ENCODE measurements around the gene PRKAG2.

DNA sequence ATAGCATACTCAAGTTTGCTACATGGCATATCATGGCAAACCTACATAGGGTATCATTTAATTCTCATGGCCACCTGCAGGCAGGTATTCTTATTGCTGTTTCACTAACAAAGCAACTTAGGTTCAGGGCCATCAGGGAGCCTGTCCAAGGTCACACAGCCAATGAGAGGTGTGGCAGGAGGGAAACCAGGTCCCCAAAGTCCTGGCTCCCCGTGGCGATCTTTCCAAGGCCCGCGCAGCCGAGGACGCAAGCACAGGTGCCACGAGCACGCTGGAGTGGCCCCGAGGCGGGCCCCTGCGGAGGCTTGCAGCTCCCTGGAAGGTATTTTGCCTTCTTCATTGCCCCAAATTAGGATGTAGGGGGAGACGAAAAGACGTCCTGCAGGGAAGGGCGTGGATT lies 20.8 kb downstream of the PRKAG2 start:
- TF ChIP-seq EZH2 (conservative IDR thresholded peaks at IDR 0.05; ENCODE audit: low read depth, low read length): no peak
- no peak for TF ChIP-seq HOXA3 (CRISPR knock-in tag; IDR thresholded peaks at IDR 0.05)
- no peak for TF ChIP-seq CEBPB (IDR thresholded peaks at IDR 0.05; ENCODE audit: borderline replicate concordance, low read depth, low read length)
- TF ChIP-seq, protein P1, sequence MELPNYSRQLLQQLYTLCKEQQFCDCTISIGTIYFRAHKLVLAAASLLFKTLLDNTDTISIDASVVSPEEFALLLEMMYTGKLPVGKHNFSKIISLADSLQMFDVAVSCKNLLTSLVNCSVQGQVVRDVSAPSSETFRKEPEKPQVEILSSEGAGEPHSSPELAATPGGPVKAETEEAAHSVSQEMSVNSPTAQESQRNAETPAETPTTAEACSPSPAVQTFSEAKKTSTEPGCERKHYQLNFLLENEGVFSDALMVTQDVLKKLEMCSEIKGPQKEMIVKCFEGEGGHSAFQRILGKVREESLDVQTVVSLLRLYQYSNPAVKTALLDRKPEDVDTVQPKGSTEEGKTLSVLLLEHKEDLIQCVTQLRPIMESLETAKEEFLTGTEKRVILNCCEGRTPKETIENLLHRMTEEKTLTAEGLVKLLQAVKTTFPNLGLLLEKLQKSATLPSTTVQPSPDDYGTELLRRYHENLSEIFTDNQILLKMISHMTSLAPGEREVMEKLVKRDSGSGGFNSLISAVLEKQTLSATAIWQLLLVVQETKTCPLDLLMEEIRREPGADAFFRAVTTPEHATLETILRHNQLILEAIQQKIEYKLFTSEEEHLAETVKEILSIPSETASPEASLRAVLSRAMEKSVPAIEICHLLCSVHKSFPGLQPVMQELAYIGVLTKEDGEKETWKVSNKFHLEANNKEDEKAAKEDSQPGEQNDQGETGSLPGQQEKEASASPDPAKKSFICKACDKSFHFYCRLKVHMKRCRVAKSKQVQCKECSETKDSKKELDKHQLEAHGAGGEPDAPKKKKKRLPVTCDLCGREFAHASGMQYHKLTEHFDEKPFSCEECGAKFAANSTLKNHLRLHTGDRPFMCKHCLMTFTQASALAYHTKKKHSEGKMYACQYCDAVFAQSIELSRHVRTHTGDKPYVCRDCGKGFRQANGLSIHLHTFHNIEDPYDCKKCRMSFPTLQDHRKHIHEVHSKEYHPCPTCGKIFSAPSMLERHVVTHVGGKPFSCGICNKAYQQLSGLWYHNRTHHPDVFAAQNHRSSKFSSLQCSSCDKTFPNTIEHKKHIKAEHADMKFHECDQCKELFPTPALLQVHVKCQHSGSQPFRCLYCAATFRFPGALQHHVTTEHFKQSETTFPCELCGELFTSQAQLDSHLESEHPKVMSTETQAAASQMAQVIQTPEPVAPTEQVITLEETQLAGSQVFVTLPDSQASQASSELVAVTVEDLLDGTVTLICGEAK (IDR thresholded peaks at IDR 0.05): no peak
- TF ChIP-seq, protein P1 (CRISPR knock-in tag; IDR thresholded peaks at IDR 0.05): no peak
- no peak for TF ChIP-seq ONECUT2 (CRISPR knock-in tag; IDR thresholded peaks at IDR 0.05)
- no peak for TF ChIP-seq MTA3 (CRISPR knock-in tag; IDR thresholded peaks at IDR 0.05)
- TF ChIP-seq SMYD3 (CRISPR knock-in tag; IDR thresholded peaks at IDR 0.05): no peak
- TF ChIP-seq ZNF253 (CRISPR knock-in tag; IDR thresholded peaks at IDR 0.05; ENCODE audit: borderline replicate concordance): no peak
- no peak for TF ChIP-seq RNF2 (conservative IDR thresholded peaks at IDR 0.05; ENCODE audit: low read depth)
- TF ChIP-seq SKI (IDR thresholded peaks at IDR 0.05; ENCODE audit: partially characterized antibody): no peak
- no peak for TF ChIP-seq POLR2AphosphoS5 (IDR thresholded peaks at IDR 0.05; ENCODE audit: low read depth, low read length)
- no peak for TF ChIP-seq CTCF (CRISPR knock-in tag; IDR thresholded peaks at IDR 0.05)
